ENCODE results near the gene SSBP2.

- TF ChIP-seq, protein P1, sequence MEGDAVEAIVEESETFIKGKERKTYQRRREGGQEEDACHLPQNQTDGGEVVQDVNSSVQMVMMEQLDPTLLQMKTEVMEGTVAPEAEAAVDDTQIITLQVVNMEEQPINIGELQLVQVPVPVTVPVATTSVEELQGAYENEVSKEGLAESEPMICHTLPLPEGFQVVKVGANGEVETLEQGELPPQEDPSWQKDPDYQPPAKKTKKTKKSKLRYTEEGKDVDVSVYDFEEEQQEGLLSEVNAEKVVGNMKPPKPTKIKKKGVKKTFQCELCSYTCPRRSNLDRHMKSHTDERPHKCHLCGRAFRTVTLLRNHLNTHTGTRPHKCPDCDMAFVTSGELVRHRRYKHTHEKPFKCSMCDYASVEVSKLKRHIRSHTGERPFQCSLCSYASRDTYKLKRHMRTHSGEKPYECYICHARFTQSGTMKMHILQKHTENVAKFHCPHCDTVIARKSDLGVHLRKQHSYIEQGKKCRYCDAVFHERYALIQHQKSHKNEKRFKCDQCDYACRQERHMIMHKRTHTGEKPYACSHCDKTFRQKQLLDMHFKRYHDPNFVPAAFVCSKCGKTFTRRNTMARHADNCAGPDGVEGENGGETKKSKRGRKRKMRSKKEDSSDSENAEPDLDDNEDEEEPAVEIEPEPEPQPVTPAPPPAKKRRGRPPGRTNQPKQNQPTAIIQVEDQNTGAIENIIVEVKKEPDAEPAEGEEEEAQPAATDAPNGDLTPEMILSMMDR (IDR thresholded peaks at IDR 0.05; ENCODE audit: control extremely low read depth in 1 of 3, insufficient read depth in 1 of 3, low read depth in 1 of 3, low read length in 3 of 3), result no peak
- TF ChIP-seq YY1 (IDR thresholded peaks at IDR 0.05; ENCODE audit: low read depth, low read length) (no peak), POLR2A (IDR thresholded peaks at IDR 0.05; ENCODE audit: control extremely low read depth in 1 of 2, low read depth in 2 of 2, low read length in 2 of 2) (no peak)
Observed at GRCh38 chr5:81409896-81410295, 341.0 kb downstream of the SSBP2 start.
